HT-29 (cell line): ENCODE data around the gene XCL1. TPM values are rescaled to one million over a fixed set of nuclear protein-coding genes. Genes with fewer than 3 reads are reported as not detected.

ENCODE experiments used
- total RNA-seq: library from RNA; depleted of rRNA; stranded (reverse); fragments of >200 nt; shearing (Covaris generic); gene quantifications from 2 replicates; pipeline ENCODE4 v1.2.3, GENCODE V29; 2014; rRNA removed

XCL1 gene
- total RNA-seq, 1 experiment from 2014 or later, result not detected

Other genes with a start within 250 kb of the XCL1 start
- not detected in 2 replicates for gene XCL2, start 32.6 kb upstream of the XCL1 start, total RNA-seq
- gene DPT, start 152.6 kb downstream of the XCL1 start, total RNA-seq, result not detected in 2 replicates